ENCODE data around the gene PGA4. TPM values are rescaled to one million over a fixed set of nuclear protein-coding genes. Genes with fewer than 3 reads are reported as not detected.
A peak's percentile ranks its signal among the peaks of the same experiment; 100 is the strongest.

PGA4 gene
- total RNA-seq, 4 donors from 2014 or later = 1.6 to 25.4 TPM; not detected in 2

DNA sequence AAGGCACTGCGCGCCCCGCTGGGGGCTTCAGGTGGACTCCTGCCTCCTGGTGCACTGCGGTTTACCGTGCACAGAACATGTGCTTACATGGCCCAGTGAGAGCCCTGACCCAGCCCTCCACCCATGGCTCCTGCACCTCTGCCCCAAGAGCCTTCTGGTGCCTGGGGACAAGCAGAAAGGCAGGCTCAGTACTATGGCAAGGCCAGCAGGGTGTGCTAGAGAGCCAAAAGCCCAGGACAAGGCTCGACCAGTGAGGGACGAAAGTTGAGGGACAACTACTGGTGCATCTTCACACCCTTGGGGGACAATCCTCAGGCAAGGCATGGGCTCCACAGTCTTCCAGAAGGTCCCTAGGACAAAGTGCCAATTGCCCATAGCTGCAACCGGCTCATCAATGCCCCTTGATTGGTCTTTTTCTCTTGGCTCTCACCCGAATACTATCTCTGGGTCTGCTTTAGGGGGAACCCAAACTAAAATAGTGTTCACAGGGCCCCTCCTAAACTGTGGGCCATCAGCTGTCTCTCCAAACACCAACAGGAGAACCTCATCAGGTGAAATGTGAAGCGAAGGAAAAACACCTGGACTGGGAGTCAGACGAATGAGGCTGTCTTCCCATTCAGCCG is 32.4 kb downstream of the PGA4 start:
- H3K27ac ChIP-seq = no peak overlapping the region
- intact Hi-C loops (cut with DNase I; ENCODE audit: low total_unique reads) (no loop called here), in situ Hi-C loops (cut with MboI; ENCODE audit: low pct_ligation_motif_present in 1 of 4, low pct_unique_long_range_greater_than_20kb in 1 of 4, low sequenced_read_pairs in 3 of 4) (loop anchor here in 1 of 4 donors (25.0 kb wide), 1 partner anchor 133 kb away; the partner anchor contains the start of gene TMEM216)
- no peaks in the 10 kb centered on the region for H3K9me3 ChIP-seq
- WGBS, 2 donors (ENCODE audit: low coverage in 1 of 2) = 58% methylated on average over 12 of the region's 12 CpGs; no CpG with 5 or more reads in 1 of the 2 donors
- no peak for TF ChIP-seq EP300 (IDR thresholded peaks at IDR 0.05; ENCODE audit: low read depth)
- TF ChIP-seq, protein P1, sequence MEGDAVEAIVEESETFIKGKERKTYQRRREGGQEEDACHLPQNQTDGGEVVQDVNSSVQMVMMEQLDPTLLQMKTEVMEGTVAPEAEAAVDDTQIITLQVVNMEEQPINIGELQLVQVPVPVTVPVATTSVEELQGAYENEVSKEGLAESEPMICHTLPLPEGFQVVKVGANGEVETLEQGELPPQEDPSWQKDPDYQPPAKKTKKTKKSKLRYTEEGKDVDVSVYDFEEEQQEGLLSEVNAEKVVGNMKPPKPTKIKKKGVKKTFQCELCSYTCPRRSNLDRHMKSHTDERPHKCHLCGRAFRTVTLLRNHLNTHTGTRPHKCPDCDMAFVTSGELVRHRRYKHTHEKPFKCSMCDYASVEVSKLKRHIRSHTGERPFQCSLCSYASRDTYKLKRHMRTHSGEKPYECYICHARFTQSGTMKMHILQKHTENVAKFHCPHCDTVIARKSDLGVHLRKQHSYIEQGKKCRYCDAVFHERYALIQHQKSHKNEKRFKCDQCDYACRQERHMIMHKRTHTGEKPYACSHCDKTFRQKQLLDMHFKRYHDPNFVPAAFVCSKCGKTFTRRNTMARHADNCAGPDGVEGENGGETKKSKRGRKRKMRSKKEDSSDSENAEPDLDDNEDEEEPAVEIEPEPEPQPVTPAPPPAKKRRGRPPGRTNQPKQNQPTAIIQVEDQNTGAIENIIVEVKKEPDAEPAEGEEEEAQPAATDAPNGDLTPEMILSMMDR (IDR thresholded peaks at IDR 0.05) = peak; percentile 65 to 87 (median 84)
- no peak overlapping the region for H3K4me3 ChIP-seq
- no peaks in the 10 kb centered on the region for H3K36me3 ChIP-seq
- H3K4me1 ChIP-seq = no peaks in the 10 kb centered on the region
- DNase-seq = peak; percentile 70
- H3K27me3 ChIP-seq = no peaks in the 10 kb centered on the region

DNA sequence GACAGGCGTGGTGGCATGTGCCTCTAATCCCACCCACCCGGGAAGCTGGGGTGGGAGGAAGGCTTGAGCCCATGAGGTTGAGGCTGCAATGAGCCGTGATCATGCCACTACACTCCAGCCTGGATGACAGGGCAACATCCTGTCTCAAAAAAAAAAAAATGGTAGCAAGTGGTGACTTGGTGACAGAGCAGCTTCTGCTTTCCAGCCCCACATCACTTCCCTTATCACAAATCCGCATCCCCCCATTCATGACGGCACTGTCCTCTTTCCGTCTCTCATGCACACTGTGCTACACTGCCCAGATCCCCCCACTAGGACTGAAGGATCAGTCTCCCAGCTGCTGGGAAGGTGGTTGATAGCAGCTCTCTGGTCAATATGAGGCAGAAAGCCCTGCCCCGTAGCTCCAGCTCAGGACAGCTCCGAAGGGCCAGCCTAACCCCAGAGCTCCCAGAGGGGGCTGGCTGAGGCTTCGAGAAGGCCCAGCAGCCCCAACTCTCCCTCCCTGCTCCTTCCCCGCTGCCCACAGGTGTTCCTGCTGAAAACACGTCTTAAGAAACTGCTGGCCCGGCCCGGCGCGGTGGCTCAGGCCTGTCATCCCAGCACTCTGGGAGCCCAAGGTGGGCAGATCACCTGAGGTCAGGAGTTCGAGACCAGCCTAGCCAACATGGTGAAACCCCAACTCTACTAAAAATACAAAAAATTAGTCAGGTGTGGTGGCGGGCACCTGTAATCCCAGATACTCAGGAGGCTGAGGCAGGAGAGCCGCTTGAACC is 34.7 kb downstream of the PGA4 start:
- no peaks in the 10 kb centered on the region for H3K27me3 ChIP-seq
- intact Hi-C loops (cut with DNase I; ENCODE audit: low total_unique reads) = no loop called here

DNA sequence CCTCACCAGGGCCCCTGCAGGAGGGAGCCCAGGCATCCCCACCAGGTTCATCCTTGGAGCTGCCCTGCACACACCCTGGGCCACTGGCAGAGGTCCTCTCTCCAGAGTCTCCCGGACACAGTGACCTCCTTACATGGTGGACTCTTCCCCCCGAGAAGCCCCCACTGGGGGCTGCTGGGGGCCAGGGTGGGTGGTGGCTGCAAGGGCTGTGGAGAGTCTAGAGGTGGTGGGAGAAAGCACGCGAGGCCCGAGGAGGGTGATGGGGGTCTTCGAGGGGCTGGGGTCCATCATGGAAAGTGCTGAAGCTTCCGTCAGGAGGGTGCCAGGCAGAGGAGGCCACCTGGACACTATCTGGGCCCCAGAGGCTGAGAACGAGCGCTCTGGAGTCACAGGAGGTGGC is 36.4 kb downstream of the PGA4 start:
- Histone ChIP-seq H3K27ac (no peak overlapping the region), H3K9me3 (no peaks in the 10 kb centered on the region), H3K4me1 (no peaks in the 10 kb centered on the region), H3K27me3 (no peaks in the 10 kb centered on the region), H3K36me3 (no peaks in the 10 kb centered on the region), H3K4me3 (no peak overlapping the region)
- in situ Hi-C loops (cut with MboI; ENCODE audit: low pct_ligation_motif_present in 1 of 4, low pct_unique_long_range_greater_than_20kb in 1 of 4, low sequenced_read_pairs in 3 of 4) = loop anchor here in 1 of 4 donors (25.0 kb wide), 1 partner anchor 129 kb away; the partner anchor contains the start of gene TMEM216
- intact Hi-C loops (cut with DNase I; ENCODE audit: low total_unique reads) = no loop called here
- WGBS, 2 donors (ENCODE audit: low coverage in 1 of 2) = 77 to 81% methylated on average over 9 of the region's 9 CpGs
- TF ChIP-seq POLR2A (IDR thresholded peaks at IDR 0.05) (no peak), EP300 (IDR thresholded peaks at IDR 0.05; ENCODE audit: low read depth) (no peak), POLR2AphosphoS5 (IDR thresholded peaks at IDR 0.05) (no peak)
- TF ChIP-seq, protein P1 (IDR thresholded peaks at IDR 0.05) = no peak
- no peak for DNase-seq

More for the DNA sequence above, 34.7 kb downstream of the PGA4 start:
- Histone ChIP-seq H3K36me3 (no peaks in the 10 kb centered on the region), H3K4me1 (no peaks in the 10 kb centered on the region), H3K27ac (no peak overlapping the region), H3K4me3 (no peak overlapping the region), H3K9me3 (no peaks in the 10 kb centered on the region)
- no peak for TF ChIP-seq POLR2AphosphoS5 (IDR thresholded peaks at IDR 0.05)
- no peak for TF ChIP-seq EP300 (IDR thresholded peaks at IDR 0.05; ENCODE audit: low read depth)
- no peak for TF ChIP-seq POLR2A (IDR thresholded peaks at IDR 0.05)
- TF ChIP-seq, protein P1 (IDR thresholded peaks at IDR 0.05) = no peak
- no peak for DNase-seq
- 91 to 92% methylated on average over 2 to 18 of the region's 18 CpGs for WGBS, 2 donors (ENCODE audit: low coverage in 1 of 2)
- in situ Hi-C loops (cut with MboI; ENCODE audit: low pct_ligation_motif_present in 1 of 4, low pct_unique_long_range_greater_than_20kb in 1 of 4, low sequenced_read_pairs in 3 of 4) = loop anchor here in 1 of 4 donors (25.0 kb wide), 1 partner anchor 130 kb away; the partner anchor contains the start of gene TMEM216

DNA sequence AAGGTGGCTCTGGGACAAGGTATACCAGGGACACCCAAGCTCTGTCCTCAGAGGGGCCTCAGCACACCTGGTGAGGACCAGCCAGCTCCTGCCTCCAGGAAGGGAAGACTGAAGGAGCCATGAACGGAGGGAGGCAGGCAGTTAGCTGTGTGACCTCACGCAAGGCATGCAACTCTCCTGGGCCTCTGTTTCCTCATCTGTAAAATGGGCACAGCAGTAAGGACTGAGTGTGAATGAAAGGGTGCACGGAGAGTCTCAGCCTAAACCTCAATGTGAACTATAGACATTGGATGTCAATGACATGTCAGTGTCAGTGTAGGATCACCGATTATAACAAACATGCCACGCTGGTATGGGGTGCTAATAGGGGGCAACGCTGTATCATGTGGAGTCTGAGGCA is 37.2 kb downstream of the PGA4 start:
- in situ Hi-C loops (cut with MboI; ENCODE audit: low pct_ligation_motif_present in 1 of 4, low pct_unique_long_range_greater_than_20kb in 1 of 4, low sequenced_read_pairs in 3 of 4) = loop anchor here in 1 of 4 donors (25.0 kb wide), 1 partner anchor 128 kb away; the partner anchor contains the start of gene TMEM216
- H3K36me3 ChIP-seq = no peaks in the 10 kb centered on the region

More for the DNA sequence above, 37.2 kb downstream of the PGA4 start:
- WGBS, 2 donors (ENCODE audit: low coverage in 1 of 2) = 87 to 90% methylated on average over 4 to 6 of the region's 6 CpGs
- DNase-seq = no peak
- intact Hi-C loops (cut with DNase I; ENCODE audit: low total_unique reads) = no loop called here
- no peaks in the 10 kb centered on the region for H3K4me1 ChIP-seq
- no peaks in the 10 kb centered on the region for H3K27me3 ChIP-seq
- TF ChIP-seq POLR2A (IDR thresholded peaks at IDR 0.05) = no peak
- no peak for TF ChIP-seq POLR2AphosphoS5 (IDR thresholded peaks at IDR 0.05)
- TF ChIP-seq EP300 (IDR thresholded peaks at IDR 0.05; ENCODE audit: low read depth) = no peak
- TF ChIP-seq, protein P1 (IDR thresholded peaks at IDR 0.05) = no peak
- no peak overlapping the region for H3K27ac ChIP-seq
- no peaks in the 10 kb centered on the region for H3K9me3 ChIP-seq
- H3K4me3 ChIP-seq = no peak overlapping the region

Measured in transverse colon (tissue), 4 donors.